Right cardiac atrium (tissue), 5 donors: Measurements from ENCODE around the gene PDGFD. TPM values are rescaled to one million over a fixed set of nuclear protein-coding genes. Genes with fewer than 3 reads are reported as not detected.
"Not testable (repeated sequence)": the region's sequence is repeated elsewhere in the genome, so short reads cannot be mapped to it uniquely, and the experiment has no call there.

Source experiments
- ATAC-seq, 2 donors: fragments of 200-7000 bp; cut with Tn5 transposase; one replicate each; pipeline versions ENCODE4 v1.8.0 to v1.9.1; 2020; ENCODE audit warnings: moderate library complexity in 2 of 2, mild to moderate bottlenecking in 1 of 2
- DNase-seq, 3 donors: peaks; one replicate each; pipeline ENCODE4 v3.0.0-alpha.2; 2020
- H3K27ac ChIP-seq: one replicate; pipeline ENCODE4 v1.5.1; 2013; ENCODE audit warnings: mild to moderate bottlenecking, low read length, control low read depth, moderate library complexity
- H3K27me3 ChIP-seq: one replicate; pipeline ENCODE4 v1.6.1; 2013; ENCODE audit not compliant: control insufficient read depth, insufficient read depth
- H3K4me1 ChIP-seq: one replicate; pipeline ENCODE4 v1.6.1; 2013; ENCODE audit warnings: low read length; ENCODE audit not compliant: control insufficient read depth, insufficient read depth
- H3K4me3 ChIP-seq: one replicate; pipeline ENCODE4 v1.5.1; 2013; ENCODE audit warnings: low read length, control low read depth
- H3K9me3 ChIP-seq: one replicate; pipeline ENCODE4 v1.6.1; 2013; ENCODE audit warnings: low read length; ENCODE audit not compliant: control insufficient read depth
- WGBS: extraction: QIAGEN DNeasy Blood & Tissue Kit; methylation state at CpG from one replicate; pipeline ENCODE4 v1.1.7; 2013; 5-methylcytosine and 5-hydroxymethylcytosine counted together
- intact Hi-C, 4 donors: fragments of 100-400 bp; cut with DNase I; formaldehyde crosslinking; loops; one replicate each; pipeline versions ENCODE4 v1.11.0 to v1.14.0; 2022 to 2023
- polyA plus RNA-seq: library from polyadenylated mRNA; stranded (reverse); fragments of 200-250 nt; gene quantifications from one replicate; pipeline ENCODE4 v1.2.3, GENCODE V29; 2013
- total RNA-seq, 4 donors: library from RNA; stranded (reverse); fragmentation: NEBNext Ultra II Directional; extraction: Animal tissue kit (Norgen Biotek cat#: 25700); gene quantifications; one replicate each; pipeline ENCODE4 v1.2.1, GENCODE V29; 2021
- donor health status: healthy with polysubstance abuse.
- donor health status: DM: no; HTN: yes; CAD: no.
- donor health status: DM: no; HTN: no; CAD: no.
- donor health status: DM: no; HTN: yes; CAD: no; lungs with severe emphysema.
- donor health status: DM: yes; HTN: yes; CAD: no.

PDGFD gene
- total and polyA plus RNA-seq, 5 donors = 10.5 to 20.1 (median 15.8) TPM

DNA sequence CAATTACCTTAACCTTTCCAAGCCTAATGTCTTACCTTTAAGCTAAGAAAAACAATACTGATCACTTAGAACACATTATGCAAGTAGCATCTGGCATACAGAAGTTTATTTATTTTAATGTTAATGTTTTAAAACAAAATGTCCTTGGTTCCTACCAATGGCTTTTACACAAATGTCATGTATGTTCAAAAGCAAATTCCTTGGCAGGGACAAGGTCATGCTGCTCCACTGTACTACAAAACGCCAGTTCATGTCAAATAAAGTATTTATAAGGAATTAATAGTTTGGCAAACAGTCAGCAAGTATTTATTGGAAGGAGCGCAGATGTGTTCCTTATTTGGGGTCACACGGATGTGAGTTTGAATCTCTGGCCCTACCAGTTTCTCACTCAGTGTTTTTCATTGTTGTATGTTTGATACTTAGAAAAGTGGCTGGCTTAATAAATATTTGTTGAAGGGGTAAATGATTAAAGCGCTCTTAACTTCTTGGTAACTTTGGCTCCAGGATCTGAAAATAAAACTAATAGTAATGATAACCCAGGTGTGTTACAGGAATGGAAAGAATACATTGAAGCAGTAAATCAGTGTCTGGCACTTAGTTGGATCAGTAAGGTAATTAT is 108.9 kb downstream of the PDGFD start:
- no peak overlapping the region for H3K4me3 ChIP-seq
- ATAC-seq (no peak), DNase-seq (no peak)
- intact Hi-C loops = no loop called here
- WGBS = 93% methylated on average over 4 of the region's 4 CpGs
- no peaks in the 10 kb centered on the region for H3K9me3 ChIP-seq
- H3K4me1 ChIP-seq = no peaks in the 10 kb centered on the region
- no peaks in the 10 kb centered on the region for H3K27me3 ChIP-seq
- no peak overlapping the region for H3K27ac ChIP-seq

- ATAC-seq (no peak), DNase-seq (no peak)
- intact Hi-C loops = no loop called here
- Histone ChIP-seq H3K27me3 (no peaks in the 10 kb centered on the region), H3K4me1 (no peaks in the 10 kb centered on the region), H3K27ac (no peak overlapping the region), H3K4me3 (no peak overlapping the region), H3K9me3 (no peaks in the 10 kb centered on the region)
- WGBS = 82% methylated on average over 5 of the region's 5 CpGs
Observed at GRCh38 chr11:104053743-104054478, 110.0 kb downstream of the PDGFD start.

GRCh38 chr11:104051778-104052177 is 112.2 kb downstream of the PDGFD start:
- no peak overlapping the region for H3K4me3 ChIP-seq
- no peaks in the 10 kb centered on the region for H3K4me1 ChIP-seq
- WGBS = 85% methylated on average over 4 of the region's 4 CpGs
- ATAC-seq (no peak), DNase-seq (no peak)
- no peaks in the 10 kb centered on the region for H3K27me3 ChIP-seq
- intact Hi-C loops = no loop called here
- no peak overlapping the region for H3K27ac ChIP-seq
- H3K9me3 ChIP-seq = no peaks in the 10 kb centered on the region

GRCh38 chr11:104049116-104049515 is 114.8 kb downstream of the PDGFD start:
- Histone ChIP-seq H3K27me3 (no peaks in the 10 kb centered on the region), H3K4me3 (no peak overlapping the region), H3K4me1 (no peaks in the 10 kb centered on the region), H3K9me3 (no peaks in the 10 kb centered on the region), H3K27ac (no peak overlapping the region)
- DNase-seq (no peak), ATAC-seq (no peak)
- intact Hi-C loops = no loop called here
- WGBS = 82% methylated on average over 4 of the region's 4 CpGs

GRCh38 chr11:104046858-104047257 is 117.1 kb downstream of the PDGFD start:
- WGBS = 95% methylated on average over 3 of the region's 3 CpGs
- DNase-seq, ATAC-seq, H3K9me3 ChIP-seq, intact Hi-C loops, H3K4me1 ChIP-seq, H3K4me3 ChIP-seq, H3K27ac ChIP-seq, H3K27me3 ChIP-seq: not testable (repeated sequence)

DNA sequence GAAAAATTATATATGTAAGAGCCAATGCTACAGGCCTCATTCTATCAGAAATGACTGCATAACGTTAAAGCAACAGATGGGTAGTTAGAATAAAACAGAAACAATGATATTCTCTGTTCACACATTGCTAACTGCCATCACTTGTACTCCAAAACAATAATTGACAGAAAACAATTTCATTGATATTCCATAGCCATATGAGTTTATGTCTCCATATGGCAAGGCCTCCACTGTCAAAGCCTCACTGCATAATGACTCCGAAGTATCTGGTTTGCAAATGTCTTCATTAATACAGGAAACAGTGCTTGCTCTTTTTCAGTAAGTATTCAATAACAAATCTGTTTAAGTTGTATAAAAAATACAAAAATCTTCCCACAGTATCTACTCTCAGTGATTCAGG is 117.6 kb downstream of the PDGFD start:
- 96% methylated on average over 2 of the region's 2 CpGs for WGBS
- no peaks in the 10 kb centered on the region for H3K4me1 ChIP-seq
- intact Hi-C loops = no loop called here
- ATAC-seq (no peak), DNase-seq (no peak)
- H3K9me3 ChIP-seq = no peaks in the 10 kb centered on the region
- no peak overlapping the region for H3K27ac ChIP-seq
- no peaks in the 10 kb centered on the region for H3K27me3 ChIP-seq
- H3K4me3 ChIP-seq = no peak overlapping the region

GRCh38 chr11:104043678-104044239 is 120.2 kb downstream of the PDGFD start:
- no peaks in the 10 kb centered on the region for H3K27me3 ChIP-seq
- intact Hi-C loops = no loop called here
- no peaks in the 10 kb centered on the region for H3K4me1 ChIP-seq
- no peak overlapping the region for H3K4me3 ChIP-seq
- no peak overlapping the region for H3K27ac ChIP-seq
- no peak for DNase-seq
- H3K9me3 ChIP-seq = no peaks in the 10 kb centered on the region
- no peak for ATAC-seq
- 86% methylated on average over 6 of the region's 6 CpGs for WGBS

- ATAC-seq = no peak
- Histone ChIP-seq H3K4me3 (no peak overlapping the region), H3K27me3 (no peaks in the 10 kb centered on the region), H3K27ac (no peak overlapping the region), H3K4me1 (no peaks in the 10 kb centered on the region), H3K9me3 (no peaks in the 10 kb centered on the region)
- intact Hi-C loops = no loop called here
- 74% methylated on average over 4 of the region's 4 CpGs for WGBS
- no peak for DNase-seq
Observed at GRCh38 chr11:104043142-104043541, 120.8 kb downstream of the PDGFD start.

- Histone ChIP-seq H3K4me1 (no peaks in the 10 kb centered on the region), H3K4me3 (no peak overlapping the region), H3K9me3 (no peaks in the 10 kb centered on the region), H3K27me3 (no peaks in the 10 kb centered on the region), H3K27ac (no peak overlapping the region)
- no peak for ATAC-seq
- WGBS = 91% methylated on average over 2 of the region's 2 CpGs
- intact Hi-C loops = no loop called here
- no peak for DNase-seq
Observed at GRCh38 chr11:104041792-104042191, 122.2 kb downstream of the PDGFD start.

- WGBS = 98% methylated on average over 21 of the region's 21 CpGs
- Histone ChIP-seq H3K4me1 (no peaks in the 10 kb centered on the region), H3K27ac (no peak overlapping the region), H3K27me3 (no peaks in the 10 kb centered on the region), H3K4me3 (no peak overlapping the region), H3K9me3 (no peaks in the 10 kb centered on the region)
- intact Hi-C loops = no loop called here
- DNase-seq (peak in 1 of 3 donors; percentile 42), ATAC-seq (no peak)
Observed at GRCh38 chr11:104036995-104037394, 127.0 kb downstream of the PDGFD start.

DNA sequence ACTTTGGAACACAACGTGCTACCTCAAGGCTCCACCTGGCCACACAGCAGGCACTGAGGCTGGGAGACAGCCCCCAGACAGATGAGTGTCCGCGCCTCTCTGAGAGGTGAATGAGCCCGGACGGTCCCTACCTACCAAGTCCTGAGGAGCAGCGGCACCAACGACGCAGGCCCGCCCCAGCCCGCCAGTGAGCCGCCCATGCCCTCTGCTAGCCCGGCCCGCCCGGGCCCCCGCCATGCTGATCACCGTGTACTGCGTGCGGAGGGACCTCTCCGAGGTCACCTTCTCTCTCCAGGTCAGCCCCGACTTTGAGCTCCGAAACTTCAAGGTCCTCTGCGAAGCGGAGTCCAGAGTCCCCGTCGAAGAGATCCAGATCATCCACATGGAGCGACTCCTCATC is 127.4 kb downstream of the PDGFD start, which contains the start of gene DDI1:
DDI1 (plus strand) TSS at position 53 of the 400 bp plus-strand sequence; CDS start at position 236, 183 bp downstream.
- intact Hi-C loops = no loop called here
- Histone ChIP-seq H3K27me3 (no peaks in the 10 kb centered on the region), H3K4me1 (no peaks in the 10 kb centered on the region), H3K9me3 (no peaks in the 10 kb centered on the region), H3K27ac (no peak within 1 kb of the TSS), H3K4me3 (no peak within 1 kb of the TSS)
- ATAC-seq (peak in 1 of 2 donors; percentile 27), DNase-seq (peak in 1 of 3 donors; percentile 60)
- WGBS = 97% methylated on average over 26 of the region's 26 CpGs
